ENCODE results near the gene IQGAP1.

DNA sequence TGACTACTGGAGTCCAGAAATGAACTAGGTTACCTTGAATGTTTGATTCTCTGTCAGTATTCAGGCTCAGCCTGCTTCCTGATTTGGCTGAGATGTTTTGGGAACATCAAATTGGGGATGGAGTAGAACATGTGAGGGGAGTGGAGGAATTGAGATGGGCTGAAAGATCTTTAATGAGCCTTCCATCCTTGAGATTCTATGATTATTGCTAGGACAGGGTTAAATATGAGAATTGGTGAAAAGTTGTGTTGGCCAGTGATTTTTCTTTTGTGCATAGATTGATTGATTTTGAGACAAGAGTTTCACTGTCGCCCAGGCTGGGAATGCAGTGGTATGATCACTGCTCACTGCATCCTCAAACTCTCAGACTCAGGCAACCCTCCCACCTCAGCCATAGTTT, 32.4 kb downstream of the IQGAP1 start:
- TF ChIP-seq, protein P1, sequence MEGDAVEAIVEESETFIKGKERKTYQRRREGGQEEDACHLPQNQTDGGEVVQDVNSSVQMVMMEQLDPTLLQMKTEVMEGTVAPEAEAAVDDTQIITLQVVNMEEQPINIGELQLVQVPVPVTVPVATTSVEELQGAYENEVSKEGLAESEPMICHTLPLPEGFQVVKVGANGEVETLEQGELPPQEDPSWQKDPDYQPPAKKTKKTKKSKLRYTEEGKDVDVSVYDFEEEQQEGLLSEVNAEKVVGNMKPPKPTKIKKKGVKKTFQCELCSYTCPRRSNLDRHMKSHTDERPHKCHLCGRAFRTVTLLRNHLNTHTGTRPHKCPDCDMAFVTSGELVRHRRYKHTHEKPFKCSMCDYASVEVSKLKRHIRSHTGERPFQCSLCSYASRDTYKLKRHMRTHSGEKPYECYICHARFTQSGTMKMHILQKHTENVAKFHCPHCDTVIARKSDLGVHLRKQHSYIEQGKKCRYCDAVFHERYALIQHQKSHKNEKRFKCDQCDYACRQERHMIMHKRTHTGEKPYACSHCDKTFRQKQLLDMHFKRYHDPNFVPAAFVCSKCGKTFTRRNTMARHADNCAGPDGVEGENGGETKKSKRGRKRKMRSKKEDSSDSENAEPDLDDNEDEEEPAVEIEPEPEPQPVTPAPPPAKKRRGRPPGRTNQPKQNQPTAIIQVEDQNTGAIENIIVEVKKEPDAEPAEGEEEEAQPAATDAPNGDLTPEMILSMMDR (conservative IDR thresholded peaks at IDR 0.05): no peak
- TF ChIP-seq ZFX (IDR thresholded peaks at IDR 0.05): no peak

All from C4-2B (cell line).